ENCODE results near the gene GALNT2. TPM values are rescaled to one million over a fixed set of nuclear protein-coding genes. Genes with fewer than 3 reads are reported as not detected.
A peak's percentile ranks its signal among the peaks of the same experiment; 100 is the strongest.

The GALNT2 gene
- polyA plus RNA-seq, 2 donors = 11.2 to 15.3 TPM

GRCh38 chr1:230194525-230194924, 127.5 kb downstream of the GALNT2 start:
- Histone ChIP-seq H3K4me3 (ENCODE audit: low read depth in 1 of 2, low read length in 2 of 2) (no peak overlapping the region), H3K9me3 (ENCODE audit: control insufficient read depth in 2 of 2, insufficient read depth in 1 of 2, low read depth in 1 of 2, low read length in 1 of 2) (no peaks in the 10 kb centered on the region), H3K27ac (ENCODE audit: low read depth in 2 of 2, low read length in 1 of 2) (no peak overlapping the region), H3K27me3 (ENCODE audit: control insufficient read depth in 1 of 2, insufficient read depth in 2 of 2, low read length in 2 of 2) (no peaks in the 10 kb centered on the region), H3K36me3 (ENCODE audit: control insufficient read depth in 2 of 2, insufficient read depth in 2 of 2, low read length in 1 of 2) (peaks cover 0 to 5% of the 10 kb centered on the region in 2 donors), H3K4me1 (ENCODE audit: control insufficient read depth in 2 of 2, insufficient read depth in 2 of 2, low read length in 1 of 2) (peaks cover 4% of the 10 kb centered on the region in 2 donors)
- WGBS, 2 donors = 82 to 90% methylated on average over 7 of the region's 7 CpGs

GRCh38 chr1:230195199-230195598, 128.2 kb downstream of the GALNT2 start:
- H3K36me3 ChIP-seq (ENCODE audit: control insufficient read depth in 2 of 2, insufficient read depth in 2 of 2, low read length in 1 of 2) = peaks cover 0 to 5% of the 10 kb centered on the region in 2 donors
- H3K9me3 ChIP-seq (ENCODE audit: control insufficient read depth in 2 of 2, insufficient read depth in 1 of 2, low read depth in 1 of 2, low read length in 1 of 2) = no peaks in the 10 kb centered on the region
- H3K27ac ChIP-seq (ENCODE audit: low read depth in 2 of 2, low read length in 1 of 2) = no peak overlapping the region
- 74 to 89% methylated on average over 3 of the region's 3 CpGs for WGBS, 2 donors
- no peak overlapping the region for H3K4me3 ChIP-seq (ENCODE audit: low read depth in 1 of 2, low read length in 2 of 2)
- H3K4me1 ChIP-seq (ENCODE audit: control insufficient read depth in 2 of 2, insufficient read depth in 2 of 2, low read length in 1 of 2) = peaks cover 2 to 4% of the 10 kb centered on the region in 2 donors
- H3K27me3 ChIP-seq (ENCODE audit: control insufficient read depth in 1 of 2, insufficient read depth in 2 of 2, low read length in 2 of 2) = no peaks in the 10 kb centered on the region

GRCh38 chr1:230196077-230196476, 129.0 kb downstream of the GALNT2 start:
- no peaks in the 10 kb centered on the region for H3K9me3 ChIP-seq (ENCODE audit: control insufficient read depth in 2 of 2, insufficient read depth in 1 of 2, low read depth in 1 of 2, low read length in 1 of 2)
- no peaks in the 10 kb centered on the region for H3K27me3 ChIP-seq (ENCODE audit: control insufficient read depth in 1 of 2, insufficient read depth in 2 of 2, low read length in 2 of 2)
- no peak overlapping the region for H3K4me3 ChIP-seq (ENCODE audit: low read depth in 1 of 2, low read length in 2 of 2)
- H3K4me1 ChIP-seq (ENCODE audit: control insufficient read depth in 2 of 2, insufficient read depth in 2 of 2, low read length in 1 of 2) = peaks cover 2 to 4% of the 10 kb centered on the region in 2 donors
- peaks cover under 1 to 5% of the 10 kb centered on the region in 2 donors for H3K36me3 ChIP-seq (ENCODE audit: control insufficient read depth in 2 of 2, insufficient read depth in 2 of 2, low read length in 1 of 2)
- H3K27ac ChIP-seq (ENCODE audit: low read depth in 2 of 2, low read length in 1 of 2) = no peak overlapping the region
- 95 to 98% methylated on average over 5 of the region's 5 CpGs for WGBS, 2 donors

- Histone ChIP-seq H3K9me3 (ENCODE audit: control insufficient read depth in 2 of 2, insufficient read depth in 1 of 2, low read depth in 1 of 2, low read length in 1 of 2) (no peaks in the 10 kb centered on the region), H3K27me3 (ENCODE audit: control insufficient read depth in 1 of 2, insufficient read depth in 2 of 2, low read length in 2 of 2) (no peaks in the 10 kb centered on the region), H3K4me1 (ENCODE audit: control insufficient read depth in 2 of 2, insufficient read depth in 2 of 2, low read length in 1 of 2) (peaks cover 2 to 6% of the 10 kb centered on the region in 2 donors), H3K36me3 (ENCODE audit: control insufficient read depth in 2 of 2, insufficient read depth in 2 of 2, low read length in 1 of 2) (peaks cover 4 to 5% of the 10 kb centered on the region in 2 donors), H3K4me3 (ENCODE audit: low read depth in 1 of 2, low read length in 2 of 2) (no peak overlapping the region), H3K27ac (ENCODE audit: low read depth in 2 of 2, low read length in 1 of 2) (no peak overlapping the region)
- 84 to 91% methylated on average over 41 of the region's 41 CpGs for WGBS, 2 donors
These were observed 130.9 kb downstream of the GALNT2 start for GRCh38 chr1:230197644-230198567.

- no peaks in the 10 kb centered on the region for H3K27me3 ChIP-seq (ENCODE audit: control insufficient read depth in 1 of 2, insufficient read depth in 2 of 2, low read length in 2 of 2)
- peaks cover 2 to 6% of the 10 kb centered on the region in 2 donors for H3K4me1 ChIP-seq (ENCODE audit: control insufficient read depth in 2 of 2, insufficient read depth in 2 of 2, low read length in 1 of 2)
- no peak overlapping the region for H3K4me3 ChIP-seq (ENCODE audit: low read depth in 1 of 2, low read length in 2 of 2)
- H3K36me3 ChIP-seq (ENCODE audit: control insufficient read depth in 2 of 2, insufficient read depth in 2 of 2, low read length in 1 of 2) = peaks cover 4 to 5% of the 10 kb centered on the region in 2 donors
- H3K9me3 ChIP-seq (ENCODE audit: control insufficient read depth in 2 of 2, insufficient read depth in 1 of 2, low read depth in 1 of 2, low read length in 1 of 2) = no peaks in the 10 kb centered on the region
- WGBS, 2 donors = 75 to 76% methylated on average over 7 of the region's 7 CpGs
- no peak overlapping the region for H3K27ac ChIP-seq (ENCODE audit: low read depth in 2 of 2, low read length in 1 of 2)
These were observed 132.0 kb downstream of the GALNT2 start for GRCh38 chr1:230199034-230199433.

GRCh38 chr1:230199554-230199953, 132.5 kb downstream of the GALNT2 start:
- Histone ChIP-seq H3K9me3 (ENCODE audit: control insufficient read depth in 2 of 2, insufficient read depth in 1 of 2, low read depth in 1 of 2, low read length in 1 of 2) (no peaks in the 10 kb centered on the region), H3K4me3 (ENCODE audit: low read depth in 1 of 2, low read length in 2 of 2) (no peak overlapping the region), H3K27me3 (ENCODE audit: control insufficient read depth in 1 of 2, insufficient read depth in 2 of 2, low read length in 2 of 2) (no peaks in the 10 kb centered on the region), H3K36me3 (ENCODE audit: control insufficient read depth in 2 of 2, insufficient read depth in 2 of 2, low read length in 1 of 2) (peaks cover 3 to 4% of the 10 kb centered on the region in 2 donors), H3K27ac (ENCODE audit: low read depth in 2 of 2, low read length in 1 of 2) (no peak overlapping the region), H3K4me1 (ENCODE audit: control insufficient read depth in 2 of 2, insufficient read depth in 2 of 2, low read length in 1 of 2) (peaks cover 2 to 6% of the 10 kb centered on the region in 2 donors)
- 96 to 97% methylated on average over 4 of the region's 4 CpGs for WGBS, 2 donors

GRCh38 chr1:230200276-230200675, 133.2 kb downstream of the GALNT2 start:
- peaks cover 4 to 9% of the 10 kb centered on the region in 2 donors for H3K4me1 ChIP-seq (ENCODE audit: control insufficient read depth in 2 of 2, insufficient read depth in 2 of 2, low read length in 1 of 2)
- H3K27me3 ChIP-seq (ENCODE audit: control insufficient read depth in 1 of 2, insufficient read depth in 2 of 2, low read length in 2 of 2) = no peaks in the 10 kb centered on the region
- H3K4me3 ChIP-seq (ENCODE audit: low read depth in 1 of 2, low read length in 2 of 2) = no peak overlapping the region
- WGBS, 2 donors = 97% methylated on average over 9 of the region's 9 CpGs
- peaks cover 2 to 7% of the 10 kb centered on the region in 2 donors for H3K36me3 ChIP-seq (ENCODE audit: control insufficient read depth in 2 of 2, insufficient read depth in 2 of 2, low read length in 1 of 2)
- no peak overlapping the region for H3K27ac ChIP-seq (ENCODE audit: low read depth in 2 of 2, low read length in 1 of 2)
- no peaks in the 10 kb centered on the region for H3K9me3 ChIP-seq (ENCODE audit: control insufficient read depth in 2 of 2, insufficient read depth in 1 of 2, low read depth in 1 of 2, low read length in 1 of 2)

GRCh38 chr1:230201445-230201844, 134.4 kb downstream of the GALNT2 start:
- WGBS, 2 donors = 84 to 93% methylated on average over 9 of the region's 9 CpGs
- Histone ChIP-seq H3K9me3 (ENCODE audit: control insufficient read depth in 2 of 2, insufficient read depth in 1 of 2, low read depth in 1 of 2, low read length in 1 of 2) (no peaks in the 10 kb centered on the region), H3K27ac (ENCODE audit: low read depth in 2 of 2, low read length in 1 of 2) (no peak overlapping the region), H3K36me3 (ENCODE audit: control insufficient read depth in 2 of 2, insufficient read depth in 2 of 2, low read length in 1 of 2) (peaks cover 2 to 7% of the 10 kb centered on the region in 2 donors), H3K4me1 (ENCODE audit: control insufficient read depth in 2 of 2, insufficient read depth in 2 of 2, low read length in 1 of 2) (peaks cover 4 to 5% of the 10 kb centered on the region in 2 donors), H3K27me3 (ENCODE audit: control insufficient read depth in 1 of 2, insufficient read depth in 2 of 2, low read length in 2 of 2) (no peaks in the 10 kb centered on the region), H3K4me3 (ENCODE audit: low read depth in 1 of 2, low read length in 2 of 2) (no peak overlapping the region)

GRCh38 chr1:230204842-230205241, 137.8 kb downstream of the GALNT2 start:
- peaks cover 2 to 7% of the 10 kb centered on the region in 2 donors for H3K4me1 ChIP-seq (ENCODE audit: control insufficient read depth in 2 of 2, insufficient read depth in 2 of 2, low read length in 1 of 2)
- H3K27ac ChIP-seq (ENCODE audit: low read depth in 2 of 2, low read length in 1 of 2) = peak overlapping the region in 1 of 2 donors; percentile 45
- no peaks in the 10 kb centered on the region for H3K27me3 ChIP-seq (ENCODE audit: control insufficient read depth in 1 of 2, insufficient read depth in 2 of 2, low read length in 2 of 2)
- H3K36me3 ChIP-seq (ENCODE audit: control insufficient read depth in 2 of 2, insufficient read depth in 2 of 2, low read length in 1 of 2) = peaks cover 0 to 7% of the 10 kb centered on the region in 2 donors
- WGBS, 2 donors = 46 to 50% methylated on average over 3 of the region's 3 CpGs
- H3K4me3 ChIP-seq (ENCODE audit: low read depth in 1 of 2, low read length in 2 of 2) = no peak overlapping the region
- no peaks in the 10 kb centered on the region for H3K9me3 ChIP-seq (ENCODE audit: control insufficient read depth in 2 of 2, insufficient read depth in 1 of 2, low read depth in 1 of 2, low read length in 1 of 2)
